H1 (cell line): ENCODE measurements around the gene FGF18. TPM values are rescaled to one million over a fixed set of nuclear protein-coding genes. Genes with fewer than 3 reads are reported as not detected.

Experiments
- CTBP2 ChIP-seq: IDR thresholded peaks from 2 replicates; pipeline ENCODE4 v1.7.0; 2011; ENCODE audit warnings: borderline replicate concordance, mild to moderate bottlenecking, moderate library complexity, mixed read lengths, low read length; ENCODE audit not compliant: insufficient read depth, insufficient read length
- EGR1 ChIP-seq: IDR thresholded peaks from 2 replicates; pipeline ENCODE4 v1.6.1; 2011; ENCODE audit warnings: low read depth, low read length, borderline replicate concordance
- polyA plus RNA-seq, 7 experiments: library from polyadenylated mRNA; depleted of rRNA in 3 of 7; stranded (reverse) in 5 of 7; unstranded in 2 of 7; fragments of >200 nt in 5 of 7; fragments of 200-250 nt in 2 of 7; gene quantifications; 1 replicate in 5 of 7; 2 replicates in 1 of 7; 4 replicates in 1 of 7; pipeline versions ENCODE4 v1.2.1 to v1.2.3, GENCODE V29; 2011 to 2013; ENCODE audit warnings: missing spikeins in 2 of 7, mixed read lengths in 2 of 7
- total RNA-seq: library from RNA; stranded (reverse); fragmentation: NEBNext Ultra II Directional; extraction: Animal tissue kit (Norgen Biotek cat#: 25700); gene quantifications from 2 replicates; pipeline ENCODE4 v1.2.1, GENCODE V29; 2021

The FGF18 gene
- total and polyA plus RNA-seq, 2 of the 8 experiments (the other 6 are each of a cell fraction or from before 2014, with no cell fraction given), result 0.54 to 1.3 TPM

GRCh38 chr5:171421331-171422262 lies 2.1 kb downstream of the FGF18 start (continued):
- TF ChIP-seq EGR1 (no peak), CTBP2 (no peak)
